K562 (cell line): ENCODE results near the gene IFNGR1. TPM values are rescaled to one million over a fixed set of nuclear protein-coding genes. Genes with fewer than 3 reads are reported as not detected.

Experiments
- ATF7 ChIP-seq: fragments of 450-650 bp; IDR thresholded peaks from 2 replicates; pipeline ENCODE4 v1.7.1; 2014; ENCODE audit warnings: mild to moderate bottlenecking, moderate library complexity
- BRD9 ChIP-seq: fragments of 450-650 bp; IDR thresholded peaks from 2 replicates; pipeline ENCODE4 v1.6.1; 2018; ENCODE audit warnings: low read depth; ENCODE audit not compliant: partially characterized antibody
- CREB1 ChIP-seq, 2 experiments: sonication (generic) in 1 of 2; formaldehyde crosslinking in 1 of 2; IDR thresholded peaks; 2 replicates each; pipeline versions ENCODE4 v1.6.1 to v1.8.0; 2012 to 2022; ENCODE audit warnings: inconsistent platforms in 1 of 2, mild to moderate bottlenecking in 1 of 2, missing genetic modification reagents in 1 of 2, moderate library complexity in 1 of 2
- CREBBP ChIP-seq: IDR thresholded peaks from one replicate; pipeline ENCODE4 v1.6.1; 2012; ENCODE audit warnings: low read depth, mild to moderate bottlenecking, control low read depth, inconsistent platforms, low read length
- KAT2B ChIP-seq: IDR thresholded peaks from one replicate; pipeline ENCODE4 v1.6.1; 2012; ENCODE audit warnings: low read depth, mild to moderate bottlenecking, control low read depth, inconsistent platforms, low read length, moderate library complexity
- MEF2A ChIP-seq: IDR thresholded peaks from 2 replicates; pipeline ENCODE4 v1.6.1; 2011; ENCODE audit warnings: low read depth, mild to moderate bottlenecking, low read length, moderate library complexity; ENCODE audit not compliant: control insufficient read depth
- MYC ChIP-seq, 2 experiments: fragments of 250-450 bp in 1 of 2; sonication (Bioruptor Pico) in 1 of 2; IDR thresholded peaks; 2 replicates each; pipeline versions ENCODE4 v1.5.1 to v1.6.1; 2012 to 2021; ENCODE audit warnings: low read depth in 2 of 2, borderline replicate concordance in 1 of 2, improper control_type of control experiment in 1 of 2, low read length in 1 of 2, mild to moderate bottlenecking in 1 of 2, moderate library complexity in 1 of 2
- NFE2L1 ChIP-seq: fragments of 450-650 bp; IDR thresholded peaks from 2 replicates; pipeline ENCODE4 v1.6.1; 2016; ENCODE audit warnings: missing genetic modification characterization, low read depth, mild to moderate bottlenecking, missing compliant biosample characterization, moderate library complexity, borderline replicate concordance
- POLR2B ChIP-seq: fragments of 450-650 bp; IDR thresholded peaks from 2 replicates; pipeline ENCODE4 v1.6.1; 2018; ENCODE audit warnings: low read depth; ENCODE audit not compliant: partially characterized antibody
- RAD51 ChIP-seq: fragments of 450-650 bp; IDR thresholded peaks from 2 replicates; pipeline ENCODE4 v1.7.1; 2016; ENCODE audit warnings: low read depth, mild to moderate bottlenecking, borderline replicate concordance
- RBM17 ChIP-seq: fragments of 200-400 bp; formaldehyde crosslinking; IDR thresholded peaks from 2 replicates; pipeline ENCODE4 v1.6.1; 2017; ENCODE audit warnings: low read depth, mild to moderate bottlenecking, low read length, borderline replicate concordance
- RFX5 ChIP-seq: IDR thresholded peaks from 2 replicates; pipeline ENCODE4 v1.6.1; 2011; ENCODE audit warnings: low read depth, mild to moderate bottlenecking, improper control_type of control experiment, low read length
- SAP30 ChIP-seq: fragments of 200-600 bp; sonication (generic); IDR thresholded peaks from 2 replicates; pipeline ENCODE4 v1.6.1; 2012; ENCODE audit warnings: borderline replicate concordance, low read depth, mild to moderate bottlenecking, moderate library complexity, low read length, control low read depth, inconsistent platforms; ENCODE audit not compliant: insufficient read depth, poor library complexity, severe bottlenecking
- SUPT5H ChIP-seq: fragments of 450-650 bp; IDR thresholded peaks from 2 replicates; pipeline ENCODE4 v1.6.1; 2016
- ZNF239 ChIP-seq: fragments of 250-450 bp; sonication (Bioruptor Pico); IDR thresholded peaks from 2 replicates; pipeline ENCODE4 v1.4.0; 2020; ENCODE audit warnings: mild to moderate bottlenecking
- ZNF41 ChIP-seq: fragments of 250-450 bp; sonication (Bioruptor Pico); conservative IDR thresholded peaks from 2 replicates; pipeline ENCODE4 v1.4.0; 2020; ENCODE audit warnings: mild to moderate bottlenecking
- polyA plus RNA-seq, 8 experiments: library from polyadenylated mRNA; depleted of rRNA in 4 of 8; stranded (reverse) in 5 of 8; unstranded in 3 of 8; fragments of >200 nt; fragmentation: Nextera tagmentation in 2 of 8; fragmentation: Illumina TruSeq in 1 of 8; extraction: Ambion mirVana in 2 of 8; extraction: Trizol in 1 of 8; gene quantifications; 2 replicates each; pipeline versions ENCODE4 v1.2.1 to v1.2.3, GENCODE V29; 2011 to 2014; ENCODE audit warnings: inconsistent platforms in 1 of 8, missing spikeins in 1 of 8
- total RNA-seq, 7 experiments: library from RNA; depleted of rRNA in 6 of 7; stranded (reverse); fragments of >200 nt in 6 of 7; fragmentation: Illumina TruSeq in 2 of 7; extraction: Trizol in 2 of 7; gene quantifications; 2 replicates each; pipeline versions ENCODE4 v1.2.1 to v1.2.3, GENCODE V29; 2011 to 2021; ENCODE audit warnings: low replicate concordance in 1 of 7
- TF ChIP-seq, protein P1 (sequence below): fragments of 450-650 bp; IDR thresholded peaks from 2 replicates; pipeline ENCODE4 v1.6.1; 2016; ENCODE audit warnings: mild to moderate bottlenecking
- TF ChIP-seq, protein P2 (sequence below), 2 experiments: fragments of 450-650 bp; IDR thresholded peaks; 2 replicates each; pipeline ENCODE4 v1.6.1; 2016
- TF ChIP-seq, protein P3 (sequence below): IDR thresholded peaks from 2 replicates; pipeline ENCODE4 v1.6.1; 2012; ENCODE audit warnings: low read depth, low read length, improper control_type of control experiment, borderline replicate concordance
- TF ChIP-seq, protein P4 (sequence below): fragments of 250-450 bp; sonication (Bioruptor Pico); IDR thresholded peaks from 2 replicates; pipeline ENCODE4 v1.4.0; 2020; ENCODE audit warnings: mild to moderate bottlenecking, moderate library complexity, borderline replicate concordance

IFNGR1 gene
- total and polyA plus RNA-seq, 9 of the 15 experiments (the other 6 are each of a cell fraction or from before 2014, with no cell fraction given) = 14.7 to 47.0 (median 26.7) TPM

DNA sequence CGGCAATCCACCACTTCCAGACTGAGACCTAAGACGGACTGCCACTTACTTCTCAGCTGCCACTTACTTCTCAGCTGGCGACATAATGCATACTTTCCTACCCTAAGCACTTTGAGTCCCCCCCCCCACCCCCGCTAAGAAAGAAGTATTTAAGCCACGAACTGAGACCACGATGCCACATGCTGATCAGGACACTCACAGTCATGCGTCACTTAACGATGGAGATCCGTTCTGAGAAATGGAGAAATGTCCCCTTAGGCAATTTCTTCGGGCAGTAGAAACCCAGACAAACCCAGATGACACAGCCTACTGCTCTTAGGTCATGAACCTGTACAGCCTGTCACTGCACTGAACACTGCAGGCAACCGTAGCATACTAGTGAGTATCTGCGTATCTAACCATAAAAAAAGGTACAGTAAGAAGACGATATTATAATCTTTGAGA, 690 bp downstream of the IFNGR1 start (continued):
- TF ChIP-seq, protein P1, sequence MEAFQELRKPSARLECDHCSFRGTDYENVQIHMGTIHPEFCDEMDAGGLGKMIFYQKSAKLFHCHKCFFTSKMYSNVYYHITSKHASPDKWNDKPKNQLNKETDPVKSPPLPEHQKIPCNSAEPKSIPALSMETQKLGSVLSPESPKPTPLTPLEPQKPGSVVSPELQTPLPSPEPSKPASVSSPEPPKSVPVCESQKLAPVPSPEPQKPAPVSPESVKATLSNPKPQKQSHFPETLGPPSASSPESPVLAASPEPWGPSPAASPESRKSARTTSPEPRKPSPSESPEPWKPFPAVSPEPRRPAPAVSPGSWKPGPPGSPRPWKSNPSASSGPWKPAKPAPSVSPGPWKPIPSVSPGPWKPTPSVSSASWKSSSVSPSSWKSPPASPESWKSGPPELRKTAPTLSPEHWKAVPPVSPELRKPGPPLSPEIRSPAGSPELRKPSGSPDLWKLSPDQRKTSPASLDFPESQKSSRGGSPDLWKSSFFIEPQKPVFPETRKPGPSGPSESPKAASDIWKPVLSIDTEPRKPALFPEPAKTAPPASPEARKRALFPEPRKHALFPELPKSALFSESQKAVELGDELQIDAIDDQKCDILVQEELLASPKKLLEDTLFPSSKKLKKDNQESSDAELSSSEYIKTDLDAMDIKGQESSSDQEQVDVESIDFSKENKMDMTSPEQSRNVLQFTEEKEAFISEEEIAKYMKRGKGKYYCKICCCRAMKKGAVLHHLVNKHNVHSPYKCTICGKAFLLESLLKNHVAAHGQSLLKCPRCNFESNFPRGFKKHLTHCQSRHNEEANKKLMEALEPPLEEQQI = no peak
- TF ChIP-seq, protein P2, sequence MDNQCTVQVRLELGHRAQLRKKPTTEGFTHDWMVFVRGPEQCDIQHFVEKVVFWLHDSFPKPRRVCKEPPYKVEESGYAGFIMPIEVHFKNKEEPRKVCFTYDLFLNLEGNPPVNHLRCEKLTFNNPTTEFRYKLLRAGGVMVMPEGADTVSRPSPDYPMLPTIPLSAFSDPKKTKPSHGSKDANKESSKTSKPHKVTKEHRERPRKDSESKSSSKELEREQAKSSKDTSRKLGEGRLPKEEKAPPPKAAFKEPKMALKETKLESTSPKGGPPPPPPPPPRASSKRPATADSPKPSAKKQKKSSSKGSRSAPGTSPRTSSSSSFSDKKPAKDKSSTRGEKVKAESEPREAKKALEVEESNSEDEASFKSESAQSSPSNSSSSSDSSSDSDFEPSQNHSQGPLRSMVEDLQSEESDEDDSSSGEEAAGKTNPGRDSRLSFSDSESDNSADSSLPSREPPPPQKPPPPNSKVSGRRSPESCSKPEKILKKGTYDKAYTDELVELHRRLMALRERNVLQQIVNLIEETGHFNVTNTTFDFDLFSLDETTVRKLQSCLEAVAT (IDR thresholded peaks at IDR 0.05) = no peak
- TF ChIP-seq ZNF41 (CRISPR knock-in tag) = no peak
- TF ChIP-seq KAT2B = no peak
- TF ChIP-seq RBM17 = no peak
- no peak for TF ChIP-seq MEF2A
- TF ChIP-seq SUPT5H = no peak
- TF ChIP-seq POLR2B = no peak
- peak; percentile 19 for TF ChIP-seq SAP30
- no peak for TF ChIP-seq RFX5
- TF ChIP-seq, protein P3, sequence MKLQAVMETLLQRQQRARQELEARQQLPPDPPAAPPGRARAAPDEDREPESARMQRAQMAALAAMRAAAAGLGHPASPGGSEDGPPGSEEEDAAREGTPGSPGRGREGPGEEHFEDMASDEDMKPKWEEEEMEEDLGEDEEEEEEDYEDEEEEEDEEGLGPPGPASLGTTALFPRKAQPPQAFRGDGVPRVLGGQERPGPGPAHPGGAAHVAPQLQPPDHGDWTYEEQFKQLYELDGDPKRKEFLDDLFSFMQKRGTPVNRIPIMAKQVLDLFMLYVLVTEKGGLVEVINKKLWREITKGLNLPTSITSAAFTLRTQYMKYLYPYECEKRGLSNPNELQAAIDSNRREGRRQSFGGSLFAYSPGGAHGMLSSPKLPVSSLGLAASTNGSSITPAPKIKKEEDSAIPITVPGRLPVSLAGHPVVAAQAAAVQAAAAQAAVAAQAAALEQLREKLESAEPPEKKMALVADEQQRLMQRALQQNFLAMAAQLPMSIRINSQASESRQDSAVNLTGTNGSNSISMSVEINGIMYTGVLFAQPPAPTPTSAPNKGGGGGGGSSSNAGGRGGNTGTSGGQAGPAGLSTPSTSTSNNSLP = no peak
- no peak for TF ChIP-seq ZNF239
- TF ChIP-seq CREB1 (IDR thresholded peaks at IDR 0.05) = no peak
- TF ChIP-seq CREB1 (CRISPR knock-in tag; IDR thresholded peaks at IDR 0.05) = no peak
- TF ChIP-seq, protein P4, sequence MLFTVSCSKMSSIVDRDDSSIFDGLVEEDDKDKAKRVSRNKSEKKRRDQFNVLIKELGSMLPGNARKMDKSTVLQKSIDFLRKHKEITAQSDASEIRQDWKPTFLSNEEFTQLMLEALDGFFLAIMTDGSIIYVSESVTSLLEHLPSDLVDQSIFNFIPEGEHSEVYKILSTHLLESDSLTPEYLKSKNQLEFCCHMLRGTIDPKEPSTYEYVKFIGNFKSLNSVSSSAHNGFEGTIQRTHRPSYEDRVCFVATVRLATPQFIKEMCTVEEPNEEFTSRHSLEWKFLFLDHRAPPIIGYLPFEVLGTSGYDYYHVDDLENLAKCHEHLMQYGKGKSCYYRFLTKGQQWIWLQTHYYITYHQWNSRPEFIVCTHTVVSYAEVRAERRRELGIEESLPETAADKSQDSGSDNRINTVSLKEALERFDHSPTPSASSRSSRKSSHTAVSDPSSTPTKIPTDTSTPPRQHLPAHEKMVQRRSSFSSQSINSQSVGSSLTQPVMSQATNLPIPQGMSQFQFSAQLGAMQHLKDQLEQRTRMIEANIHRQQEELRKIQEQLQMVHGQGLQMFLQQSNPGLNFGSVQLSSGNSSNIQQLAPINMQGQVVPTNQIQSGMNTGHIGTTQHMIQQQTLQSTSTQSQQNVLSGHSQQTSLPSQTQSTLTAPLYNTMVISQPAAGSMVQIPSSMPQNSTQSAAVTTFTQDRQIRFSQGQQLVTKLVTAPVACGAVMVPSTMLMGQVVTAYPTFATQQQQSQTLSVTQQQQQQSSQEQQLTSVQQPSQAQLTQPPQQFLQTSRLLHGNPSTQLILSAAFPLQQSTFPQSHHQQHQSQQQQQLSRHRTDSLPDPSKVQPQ = no peak
- TF ChIP-seq MYC (IDR thresholded peaks at IDR 0.05; ENCODE audit: low read depth, low read length) = no peak
- no peak for TF ChIP-seq MYC (CRISPR knock-in tag; IDR thresholded peaks at IDR 0.05; ENCODE audit: borderline replicate concordance, low read depth)
- no peak for TF ChIP-seq RAD51
- TF ChIP-seq NFE2L1 (tag) = no peak
- no peak for TF ChIP-seq CREBBP
- TF ChIP-seq ATF7 = no peak
- TF ChIP-seq BRD9 = no peak
